Subcutaneous abdominal adipose tissue (tissue), 5 donors: ENCODE data around the gene IGLL5.
"Not testable (repeated sequence)": the region's sequence is repeated elsewhere in the genome, so short reads cannot be mapped to it uniquely, and the experiment has no call there.

Experiments
- H3K27ac ChIP-seq: one replicate; pipeline ENCODE4 v1.7.0; 2013; ENCODE audit warnings: low read depth, mild to moderate bottlenecking, inconsistent platforms, low read length, moderate library complexity
- H3K27me3 ChIP-seq, 5 donors: one replicate each; pipeline ENCODE4 v1.7.0; 2013; ENCODE audit warnings: low read length in 5 of 5, inconsistent platforms in 1 of 5; ENCODE audit not compliant: control insufficient read depth in 5 of 5, insufficient read depth in 4 of 5
- H3K36me3 ChIP-seq, 5 donors: one replicate each; pipeline ENCODE4 v1.7.0; 2013; ENCODE audit warnings: low read length in 5 of 5; ENCODE audit not compliant: control insufficient read depth in 5 of 5, insufficient read depth in 5 of 5
- H3K4me1 ChIP-seq, 5 donors: one replicate each; pipeline ENCODE4 v1.7.0; 2013; ENCODE audit warnings: low read length in 5 of 5, mild to moderate bottlenecking in 3 of 5, moderate library complexity in 1 of 5; ENCODE audit not compliant: control insufficient read depth in 5 of 5, insufficient read depth in 5 of 5
- H3K4me3 ChIP-seq, 5 donors: one replicate each; pipeline ENCODE4 v1.7.0; 2013; ENCODE audit warnings: low read length in 5 of 5, low read depth in 1 of 5
- H3K9ac ChIP-seq, 5 donors: one replicate each; pipeline ENCODE4 v1.7.0; 2013; ENCODE audit warnings: low read length in 5 of 5, mild to moderate bottlenecking in 4 of 5, moderate library complexity in 3 of 5
- H3K9me3 ChIP-seq, 5 donors: one replicate each; pipeline ENCODE4 v1.7.0; 2013; ENCODE audit warnings: low read length in 5 of 5; ENCODE audit not compliant: control insufficient read depth in 5 of 5
- donor health status: healthy.
- donor health status: healthy.
- donor health status: healthy.
- donor health status: healthy.
- donor health status: healthy.

IGLL5 gene

DNA sequence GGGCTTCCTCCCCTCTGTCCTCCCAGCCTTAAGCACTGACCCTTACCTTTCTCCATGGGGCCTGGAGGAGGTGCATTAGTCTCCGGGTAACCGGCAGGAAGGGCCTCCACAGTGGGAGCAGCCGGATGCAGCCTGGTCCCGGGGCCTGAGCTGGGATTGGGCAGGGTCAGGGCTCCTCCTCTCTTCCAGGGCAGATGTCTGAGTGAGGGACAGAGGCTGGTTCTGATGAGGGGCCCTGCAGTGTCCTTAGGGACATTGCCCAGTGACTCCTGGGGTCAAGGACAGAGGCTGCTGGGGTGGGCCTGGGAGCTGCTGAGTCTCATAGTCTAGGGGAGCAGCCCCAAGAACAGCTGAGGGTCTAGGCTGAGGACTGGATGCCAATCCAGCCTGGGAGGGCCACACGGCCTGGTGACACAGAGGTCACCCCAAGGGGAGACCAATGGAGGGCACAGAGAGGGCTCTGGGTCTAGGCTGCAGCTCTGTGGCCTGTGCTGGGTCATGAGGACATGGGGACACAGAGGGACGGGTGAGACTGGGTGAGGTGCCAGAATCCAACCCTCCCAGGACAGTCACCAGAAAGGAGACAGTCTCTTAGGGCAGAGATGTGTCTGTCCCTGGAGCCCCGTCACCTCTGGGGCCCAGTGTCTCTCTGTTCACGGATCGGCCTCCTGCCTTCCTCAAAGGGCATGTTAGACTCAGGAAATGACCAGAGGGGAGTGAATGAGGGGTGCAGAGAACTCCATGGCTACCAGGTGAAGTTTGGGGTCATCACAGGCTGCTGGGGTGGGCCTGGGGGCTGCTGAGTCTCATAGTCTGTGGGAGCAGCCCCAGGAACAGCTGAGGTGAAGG is 6.5 kb downstream of the IGLL5 start:
- Histone ChIP-seq H3K27ac (no peak overlapping the region), H3K27me3 (peaks cover 2 to 22% (median 18%) of the 10 kb centered on the region in 5 donors), H3K9ac (no peak overlapping the region), H3K4me3 (no peak overlapping the region), H3K9me3 (no peaks in the 10 kb centered on the region), H3K4me1 (no peaks in the 10 kb centered on the region), H3K36me3 (no peaks in the 10 kb centered on the region)

DNA sequence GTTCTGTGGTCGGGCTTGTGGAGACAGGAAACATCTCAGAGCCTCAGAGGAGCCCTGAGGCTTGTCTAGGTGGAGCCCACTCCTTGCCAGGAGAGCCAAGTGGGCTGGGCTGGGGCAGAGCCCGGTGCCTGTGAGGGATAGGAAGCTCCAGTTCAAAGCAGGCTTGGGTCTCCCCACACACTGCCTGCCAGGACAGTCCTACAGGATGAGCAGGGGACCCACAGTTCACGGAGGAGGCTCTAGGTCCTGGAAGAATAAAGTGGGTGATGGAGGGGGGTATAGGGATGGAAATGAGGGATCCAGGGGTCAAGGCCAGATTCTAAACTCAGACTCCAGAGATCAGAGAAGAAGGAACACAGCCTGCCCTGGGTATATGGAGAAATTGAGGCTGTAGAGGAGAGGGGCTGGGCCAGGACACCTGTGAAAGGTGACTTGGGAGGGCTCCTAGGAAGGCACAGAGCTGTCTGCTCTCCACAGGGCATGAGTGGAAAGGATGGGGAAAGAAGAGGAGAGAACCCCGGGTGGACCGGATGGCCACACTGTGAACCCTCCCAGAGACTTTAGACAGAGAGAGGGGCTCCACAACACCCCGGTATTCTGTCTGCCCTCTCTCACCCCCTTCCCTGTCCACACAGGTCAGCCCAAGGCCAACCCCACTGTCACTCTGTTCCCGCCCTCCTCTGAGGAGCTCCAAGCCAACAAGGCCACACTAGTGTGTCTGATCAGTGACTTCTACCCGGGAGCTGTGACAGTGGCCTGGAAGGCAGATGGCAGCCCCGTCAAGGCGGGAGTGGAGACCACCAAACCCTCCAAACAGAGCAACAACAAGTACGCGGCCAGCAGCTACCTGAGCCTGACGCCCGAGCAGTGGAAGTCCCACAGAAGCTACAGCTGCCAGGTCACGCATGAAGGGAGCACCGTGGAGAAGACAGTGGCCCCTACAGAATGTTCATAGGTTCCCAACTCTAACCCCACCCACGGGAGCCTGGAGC is 7.4 kb downstream of the IGLL5 start:
- Histone ChIP-seq H3K4me3 (no peak overlapping the region), H3K27ac (no peak overlapping the region), H3K27me3 (peaks cover 2 to 22% (median 18%) of the 10 kb centered on the region in 5 donors), H3K9ac (no peak overlapping the region), H3K4me1 (no peaks in the 10 kb centered on the region), H3K9me3 (no peaks in the 10 kb centered on the region), H3K36me3 (no peaks in the 10 kb centered on the region)

DNA sequence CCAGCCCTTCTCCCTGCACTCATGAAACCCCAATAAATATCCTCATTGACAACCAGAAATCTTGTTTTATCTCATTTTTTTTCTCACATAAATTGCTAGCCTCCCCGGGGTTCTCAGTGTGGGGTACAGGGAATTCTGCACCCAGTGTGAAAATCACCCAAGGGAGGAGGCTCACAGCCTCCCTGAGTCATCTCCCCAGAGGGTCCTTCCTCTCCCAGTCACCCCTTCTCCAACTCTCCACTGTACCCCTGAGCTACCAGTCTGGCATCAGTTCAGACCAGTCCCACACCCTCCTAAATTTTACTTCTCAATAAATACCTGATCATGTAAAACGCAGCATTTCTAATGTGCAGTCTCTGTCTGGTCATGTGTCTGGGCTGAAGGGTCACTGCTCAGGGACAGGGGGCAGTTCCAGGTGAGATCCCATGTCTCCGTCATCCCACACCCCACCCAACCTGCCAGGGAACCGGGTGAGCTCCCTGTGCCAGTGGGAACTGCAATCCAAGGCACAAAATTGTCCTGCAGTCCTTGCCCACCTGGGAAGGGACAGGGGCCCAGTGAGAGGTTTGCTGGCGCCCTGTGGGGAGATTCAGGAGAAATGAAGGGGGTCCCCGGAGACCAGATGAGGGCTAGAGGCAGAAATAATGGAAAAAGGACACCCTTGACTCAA is 8.3 kb downstream of the IGLL5 start:
- H3K27ac ChIP-seq, result no peak overlapping the region
- H3K36me3 ChIP-seq, result no peaks in the 10 kb centered on the region
- peaks cover 2 to 22% (median 18%) of the 10 kb centered on the region in 5 donors for H3K27me3 ChIP-seq
- no peaks in the 10 kb centered on the region for H3K9me3 ChIP-seq
- H3K4me3 ChIP-seq, result no peak overlapping the region
- no peak overlapping the region for H3K9ac ChIP-seq
- H3K4me1 ChIP-seq, result no peaks in the 10 kb centered on the region

DNA sequence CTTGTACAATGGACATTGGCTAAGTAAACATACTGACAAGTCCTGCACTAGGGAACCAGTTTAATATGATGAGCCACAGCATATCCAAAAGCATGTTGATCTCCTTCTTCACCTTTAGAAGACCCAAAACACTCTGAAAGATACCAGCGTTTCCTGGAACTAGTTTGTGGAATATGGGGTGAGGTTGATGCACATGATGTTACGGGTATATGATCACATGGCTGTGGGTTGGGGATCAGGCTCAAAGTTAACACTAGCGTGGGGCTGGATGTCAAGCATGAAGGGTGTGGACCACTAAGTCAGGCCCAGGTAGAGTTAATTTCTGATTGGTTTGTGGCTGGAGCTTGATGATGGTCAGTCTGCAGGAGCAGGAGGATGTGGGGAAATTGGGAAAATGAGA is 9.0 kb downstream of the IGLL5 start:
- H3K27me3 ChIP-seq, result peaks cover 6 to 25% (median 18%) of the 10 kb centered on the region in 5 donors
- peaks cover 0 to 3% (median 0%) of the 10 kb centered on the region in 5 donors for H3K4me1 ChIP-seq
- no peak overlapping the region for H3K27ac ChIP-seq
- H3K9ac ChIP-seq, result no peak overlapping the region
- no peak overlapping the region for H3K4me3 ChIP-seq
- H3K36me3 ChIP-seq, result no peaks in the 10 kb centered on the region
- H3K9me3 ChIP-seq, result no peaks in the 10 kb centered on the region

DNA sequence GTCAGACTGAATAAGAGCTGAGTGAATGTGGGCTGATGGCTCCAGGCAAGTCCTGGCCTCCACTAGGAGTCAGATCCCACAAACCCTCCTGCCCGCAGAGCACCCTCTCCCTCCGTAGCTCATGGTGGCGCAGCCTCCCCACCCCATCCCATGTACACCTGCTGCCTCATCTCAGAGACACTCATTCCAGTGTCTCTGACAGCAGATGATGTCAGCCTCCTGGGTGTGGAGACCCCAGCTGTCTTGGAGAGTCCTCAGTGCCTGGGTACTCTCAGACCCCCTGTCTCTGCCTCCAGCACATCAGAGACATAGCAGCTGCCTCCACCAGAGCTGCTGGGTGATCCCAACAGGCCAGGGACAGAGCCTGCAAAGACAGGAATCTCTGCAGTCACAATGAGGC is 9.5 kb downstream of the IGLL5 start:
- Histone ChIP-seq H3K27ac (no peak overlapping the region), H3K27me3 (peaks cover 8 to 29% (median 18%) of the 10 kb centered on the region in 5 donors), H3K9ac (no peak overlapping the region), H3K4me3 (no peak overlapping the region), H3K4me1 (peaks cover 0 to 3% (median 0%) of the 10 kb centered on the region in 5 donors), H3K36me3 (no peaks in the 10 kb centered on the region), H3K9me3 (no peaks in the 10 kb centered on the region)

DNA sequence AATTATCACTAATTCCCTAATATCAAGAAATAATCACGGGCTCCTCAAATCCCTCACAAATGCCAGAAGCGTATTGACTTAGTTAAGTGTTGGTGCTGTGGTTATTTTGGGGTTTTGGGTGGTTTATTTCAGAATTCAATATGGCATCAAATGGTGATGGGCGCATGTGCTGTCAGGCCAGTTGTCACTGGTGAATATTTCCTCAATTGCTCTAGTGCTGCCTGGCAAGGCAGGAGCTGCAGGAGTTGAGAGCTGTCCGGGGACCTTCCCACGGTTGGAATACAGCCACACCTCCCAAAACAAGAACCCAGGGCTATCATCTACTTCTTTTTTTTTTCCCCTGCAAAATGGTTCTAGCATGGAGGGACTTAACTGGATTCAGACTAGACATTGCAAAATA is 10.3 kb downstream of the IGLL5 start:
- Histone ChIP-seq H3K27ac (no peak overlapping the region), H3K4me1 (peaks cover 0 to 3% (median 0%) of the 10 kb centered on the region in 5 donors), H3K4me3 (no peak overlapping the region), H3K9me3 (no peaks in the 10 kb centered on the region), H3K27me3 (peaks cover 8 to 27% (median 15%) of the 10 kb centered on the region in 5 donors), H3K9ac (no peak overlapping the region), H3K36me3 (no peaks in the 10 kb centered on the region)

DNA sequence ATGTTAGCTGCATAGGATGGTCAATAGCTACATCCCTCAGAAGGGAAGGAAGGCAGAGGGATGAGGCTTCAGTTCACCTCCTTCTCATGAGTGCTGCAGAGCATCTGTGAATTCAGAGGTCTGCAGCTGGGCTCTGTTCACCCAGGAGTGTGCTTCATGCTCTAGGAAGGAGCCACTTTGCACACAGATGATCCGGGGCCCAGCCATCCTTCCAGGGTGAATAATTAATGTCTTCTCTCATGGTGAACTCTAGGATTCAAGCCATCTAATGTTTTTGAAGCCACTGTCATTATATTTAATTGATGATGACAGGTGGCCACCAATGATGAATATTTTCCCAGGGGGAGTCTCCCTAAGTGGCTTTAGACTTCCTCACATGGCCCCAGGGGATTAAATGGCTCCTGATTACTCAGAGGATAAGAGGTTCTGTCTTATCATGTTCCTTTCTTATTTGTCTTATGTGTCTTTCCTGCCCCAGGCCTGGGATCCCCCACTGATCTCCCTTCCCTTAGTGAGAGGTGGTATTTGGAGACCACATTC is 10.9 kb downstream of the IGLL5 start:
- not testable (repeated sequence) for H3K36me3 ChIP-seq, H3K27ac ChIP-seq, H3K4me1 ChIP-seq, H3K9ac ChIP-seq, H3K9me3 ChIP-seq, H3K4me3 ChIP-seq
- peaks cover 6 to 22% (median 10%) of the 10 kb centered on the region in 5 donors for H3K27me3 ChIP-seq

DNA sequence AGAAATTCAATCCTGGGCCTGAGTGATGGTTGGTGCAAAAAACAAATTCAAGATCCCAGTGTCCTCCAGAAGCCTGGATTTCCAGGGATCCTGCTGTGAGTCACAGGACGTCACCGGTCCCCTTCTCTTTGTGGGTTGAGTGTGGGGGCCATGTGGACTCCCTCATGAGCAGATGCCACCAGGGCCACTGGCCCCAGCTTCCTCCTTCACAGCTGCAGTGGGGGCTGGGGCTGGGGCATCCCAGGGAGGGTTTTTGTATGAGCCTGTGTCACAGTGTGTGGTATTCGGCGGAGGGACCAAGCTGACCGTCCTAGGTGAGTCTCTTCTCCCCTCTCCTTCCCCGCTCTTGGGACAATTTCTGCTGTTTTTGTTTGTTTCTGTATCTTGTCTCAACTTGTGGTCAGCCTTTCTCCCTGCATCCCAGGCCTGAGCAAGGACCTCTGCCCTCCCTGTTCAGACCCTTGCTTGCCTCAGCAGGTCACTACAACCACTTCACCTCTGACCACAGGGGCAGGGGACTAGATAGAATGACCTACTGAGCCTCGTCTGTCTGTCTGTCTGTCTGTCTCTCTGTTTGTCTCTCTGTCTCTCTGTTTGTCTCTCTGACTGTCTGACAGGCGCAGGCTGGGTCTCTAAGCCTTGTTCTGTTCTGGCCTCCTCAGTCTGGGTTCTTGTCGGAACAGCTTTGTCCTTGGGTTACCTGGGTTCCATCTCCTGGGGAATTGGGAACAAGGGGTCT is 11.9 kb downstream of the IGLL5 start:
- not testable (repeated sequence) for H3K9ac ChIP-seq, H3K4me3 ChIP-seq, H3K9me3 ChIP-seq, H3K4me1 ChIP-seq, H3K27ac ChIP-seq, H3K36me3 ChIP-seq
- peaks cover 0 to 16% (median 5%) of the 10 kb centered on the region in 5 donors for H3K27me3 ChIP-seq

DNA sequence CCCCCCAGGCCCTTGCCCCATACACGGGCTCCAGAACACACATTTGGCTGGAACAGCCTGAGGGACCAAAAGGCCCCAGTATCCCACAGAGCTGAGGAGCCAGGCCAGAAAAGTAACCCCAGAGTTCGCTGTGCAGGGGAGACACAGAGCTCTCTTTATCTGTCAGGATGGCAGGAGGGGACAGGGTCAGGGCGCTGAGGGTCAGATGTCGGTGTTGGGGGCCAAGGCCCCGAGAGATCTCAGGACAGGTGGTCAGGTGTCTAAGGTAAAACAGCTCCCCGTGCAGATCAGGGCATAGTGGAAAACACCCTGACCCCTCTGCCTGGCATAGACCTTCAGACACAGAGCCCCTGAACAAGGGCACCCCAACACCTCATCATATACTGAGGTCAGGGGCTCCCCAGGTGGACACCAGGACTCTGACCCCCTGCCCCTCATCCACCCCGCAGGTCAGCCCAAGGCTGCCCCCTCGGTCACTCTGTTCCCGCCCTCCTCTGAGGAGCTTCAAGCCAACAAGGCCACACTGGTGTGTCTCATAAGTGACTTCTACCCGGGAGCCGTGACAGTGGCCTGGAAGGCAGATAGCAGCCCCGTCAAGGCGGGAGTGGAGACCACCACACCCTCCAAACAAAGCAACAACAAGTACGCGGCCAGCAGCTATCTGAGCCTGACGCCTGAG is 13.1 kb downstream of the IGLL5 start:
- not testable (repeated sequence) for H3K9ac ChIP-seq

More for the DNA sequence above, 13.1 kb downstream of the IGLL5 start:
- H3K9me3 ChIP-seq, H3K36me3 ChIP-seq, H3K4me1 ChIP-seq, H3K27ac ChIP-seq, H3K4me3 ChIP-seq: not testable (repeated sequence)
- H3K27me3 ChIP-seq, result peaks cover 0 to 13% (median 0%) of the 10 kb centered on the region in 5 donors
